Measurements from ENCODE around the gene ZNF443.
"Not testable (repeated sequence)": the region's sequence is repeated elsewhere in the genome, so short reads cannot be mapped to it uniquely, and the experiment has no call there.

The ZNF443 gene

DNA sequence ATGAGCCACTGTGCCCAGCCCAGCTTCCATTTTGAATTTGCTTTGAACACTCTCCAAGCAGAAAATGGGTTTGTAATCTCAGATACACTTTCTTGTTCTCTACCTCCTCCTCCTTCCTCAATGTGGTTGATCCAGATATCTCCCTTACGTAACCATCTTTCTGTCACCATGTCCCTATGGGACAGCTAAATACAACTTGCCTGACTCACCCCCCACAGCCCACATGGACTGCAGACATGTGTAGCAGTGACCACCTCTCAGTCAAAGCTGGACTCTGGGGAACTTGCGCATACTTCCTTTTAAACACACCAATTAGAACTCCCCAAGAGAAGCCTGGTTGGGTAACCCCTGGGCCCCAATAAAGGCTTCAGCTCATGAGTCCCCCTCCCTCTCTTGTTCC is 28.9 kb downstream of the ZNF443 start:
- DNase-seq, result no peak

GRCh38 chr19:12400633-12401502 is 40.0 kb downstream of the ZNF443 start, which contains the start of gene ZNF799:
ZNF799 (minus strand) TSS chr19:12401271; CDS start chr19:12401070, 201 bp downstream.
- DNase-seq, result peak; percentile 96 to 97

- not testable (repeated sequence) for DNase-seq
Measured at GRCh38 chr19:12399901-12400632, 40.8 kb downstream of the ZNF443 start.

DNA sequence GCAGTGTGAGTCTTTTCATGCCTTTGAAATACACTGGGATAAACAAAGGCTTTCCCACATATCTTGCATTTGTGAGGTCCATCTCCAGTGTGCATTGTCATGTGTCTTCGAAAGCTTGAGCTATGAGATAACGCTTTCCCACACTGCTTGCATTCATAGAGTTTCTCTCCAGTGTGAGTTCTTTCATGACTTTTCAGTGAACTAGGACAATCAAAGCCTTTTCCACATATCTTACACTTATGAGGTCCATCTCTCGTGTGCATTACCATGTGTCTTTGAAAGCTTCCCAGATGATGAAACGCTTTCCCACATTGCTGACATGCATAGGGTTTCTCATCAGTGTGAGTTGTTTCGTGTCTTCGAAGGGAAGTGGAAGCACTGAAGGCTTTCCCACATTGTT is 49.7 kb downstream of the ZNF443 start:
- DNase-seq, result not testable (repeated sequence)

- DNase-seq, result not testable (repeated sequence)
Measured at GRCh38 chr19:12386365-12386764, 54.5 kb downstream of the ZNF443 start.

GRCh38 chr19:12380444-12380737 is 60.4 kb downstream of the ZNF443 start:
- no peak for DNase-seq

DNA sequence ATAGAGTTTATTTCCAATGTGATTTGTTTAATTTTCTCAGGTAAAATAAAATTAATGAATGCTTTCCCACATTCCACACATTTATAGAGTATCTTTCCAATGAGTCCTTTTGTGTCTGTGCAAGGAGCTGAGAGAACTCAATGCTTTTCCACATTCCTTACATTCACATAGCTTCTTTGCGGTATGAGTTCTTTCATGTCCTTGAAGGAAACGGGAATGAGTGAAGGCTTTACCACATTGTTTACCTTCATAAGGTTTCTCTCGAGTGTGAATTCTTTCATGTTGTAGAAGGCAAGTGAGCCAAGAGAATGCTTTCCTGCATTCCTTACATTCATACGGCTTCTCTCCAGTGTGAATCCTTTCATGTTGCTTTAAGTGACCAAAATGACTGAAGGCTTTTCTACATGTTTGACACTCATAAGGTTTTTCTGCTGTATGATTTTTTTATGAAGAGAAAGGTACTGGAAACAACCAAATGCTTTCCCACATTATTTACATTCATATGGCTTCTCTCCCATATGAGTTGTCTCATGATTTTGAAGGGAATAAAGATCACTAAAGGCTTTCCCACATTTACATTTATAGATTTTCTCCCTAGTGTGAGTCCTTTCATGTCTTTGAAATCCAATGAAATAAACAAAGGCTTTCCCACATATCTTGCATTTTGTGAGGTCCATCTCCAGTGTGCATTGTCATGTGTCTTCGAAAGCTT is 60.9 kb downstream of the ZNF443 start:
- no peak for DNase-seq

All from SHP77 (cell line).